Activated CD4-positive, alpha-beta T cell treated with anti-CD3 and anti-CD28 coated beads for 1 hour (primary cell): ENCODE data around the gene PVR.
"Not testable (repeated sequence)": the region's sequence is repeated elsewhere in the genome, so short reads cannot be mapped to it uniquely, and the experiment has no call there.

Experiments used
- DNase-seq: peaks from one replicate; pipeline ENCODE4 v3.0.0-alpha.2; 2020

The PVR gene, protein sequence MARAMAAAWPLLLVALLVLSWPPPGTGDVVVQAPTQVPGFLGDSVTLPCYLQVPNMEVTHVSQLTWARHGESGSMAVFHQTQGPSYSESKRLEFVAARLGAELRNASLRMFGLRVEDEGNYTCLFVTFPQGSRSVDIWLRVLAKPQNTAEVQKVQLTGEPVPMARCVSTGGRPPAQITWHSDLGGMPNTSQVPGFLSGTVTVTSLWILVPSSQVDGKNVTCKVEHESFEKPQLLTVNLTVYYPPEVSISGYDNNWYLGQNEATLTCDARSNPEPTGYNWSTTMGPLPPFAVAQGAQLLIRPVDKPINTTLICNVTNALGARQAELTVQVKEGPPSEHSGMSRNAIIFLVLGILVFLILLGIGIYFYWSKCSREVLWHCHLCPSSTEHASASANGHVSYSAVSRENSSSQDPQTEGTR

DNA sequence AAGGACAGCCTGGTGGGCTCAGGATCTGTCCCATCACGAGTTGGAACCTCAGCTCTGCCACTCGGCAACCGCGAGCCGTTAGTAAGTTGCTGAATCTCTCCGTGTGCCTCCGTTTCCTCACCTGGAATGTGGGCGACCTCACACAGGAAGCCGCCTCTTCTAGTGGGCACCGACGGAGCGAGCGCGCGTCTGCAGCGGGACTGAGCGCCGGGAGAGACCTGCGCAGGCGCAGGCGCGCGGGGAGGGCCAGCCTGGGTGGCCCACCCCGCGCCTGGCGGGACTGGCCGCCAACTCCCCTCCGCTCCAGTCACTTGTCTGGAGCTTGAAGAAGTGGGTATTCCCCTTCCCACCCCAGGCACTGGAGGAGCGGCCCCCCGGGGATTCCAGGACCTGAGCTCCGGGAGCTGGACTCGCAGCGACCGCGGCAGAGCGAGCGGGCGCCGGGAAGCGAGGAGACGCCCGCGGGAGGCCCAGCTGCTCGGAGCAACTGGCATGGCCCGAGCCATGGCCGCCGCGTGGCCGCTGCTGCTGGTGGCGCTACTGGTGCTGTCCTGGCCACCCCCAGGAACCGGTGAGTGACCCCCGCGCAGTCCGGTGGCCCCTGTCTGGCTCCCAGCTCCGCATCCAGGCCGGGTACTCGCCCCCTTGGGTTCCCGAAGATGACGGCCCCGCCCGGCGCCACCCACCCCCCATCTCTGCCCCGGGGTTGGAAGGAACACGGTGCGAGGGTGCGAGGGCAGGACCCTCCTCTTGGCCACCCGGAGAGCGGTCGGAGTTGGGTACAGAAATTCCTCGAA, at the start of gene PVR:
Gene PVR, plus strand, starts transcription at position 306 of the 797 bp plus-strand sequence. Its CDS starts 187 bp downstream, at position 493.
- DNase-seq: peak; percentile 21

DNA sequence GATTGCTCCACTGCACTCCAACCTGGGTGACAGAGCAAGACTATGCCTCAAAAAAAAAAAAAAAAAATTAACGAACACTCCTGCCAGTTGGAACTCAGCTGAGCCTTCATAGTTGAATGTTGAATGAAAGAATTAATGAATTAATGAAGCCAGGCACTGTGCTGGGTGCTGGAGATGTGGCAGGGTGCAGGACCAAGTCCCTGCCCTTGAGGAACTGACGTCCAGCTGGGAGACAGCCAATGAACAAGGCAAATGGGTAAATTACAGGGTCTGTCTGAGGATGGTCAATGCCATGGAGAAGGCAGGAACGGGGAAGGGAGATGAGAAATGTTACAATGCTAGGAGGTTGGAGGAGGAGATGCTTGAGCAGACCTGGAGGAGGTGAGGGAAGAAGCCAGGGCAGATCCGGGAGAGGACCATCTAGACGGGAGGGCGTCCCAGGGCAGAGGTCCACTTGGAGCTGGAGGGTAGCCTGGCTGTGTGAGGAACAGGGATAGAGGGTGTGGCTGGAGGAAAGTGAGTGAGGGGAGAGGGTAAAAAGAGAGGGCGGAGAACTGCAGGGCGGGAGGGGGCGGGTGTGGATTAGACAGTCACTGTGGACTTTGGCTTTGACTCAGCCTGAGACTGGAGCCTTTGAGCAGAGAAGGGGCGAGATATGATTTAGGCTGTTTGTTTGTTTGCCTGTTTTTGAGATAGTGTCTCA, 47.1 kb upstream of the PVR start:
- DNase-seq: no peak

DNA sequence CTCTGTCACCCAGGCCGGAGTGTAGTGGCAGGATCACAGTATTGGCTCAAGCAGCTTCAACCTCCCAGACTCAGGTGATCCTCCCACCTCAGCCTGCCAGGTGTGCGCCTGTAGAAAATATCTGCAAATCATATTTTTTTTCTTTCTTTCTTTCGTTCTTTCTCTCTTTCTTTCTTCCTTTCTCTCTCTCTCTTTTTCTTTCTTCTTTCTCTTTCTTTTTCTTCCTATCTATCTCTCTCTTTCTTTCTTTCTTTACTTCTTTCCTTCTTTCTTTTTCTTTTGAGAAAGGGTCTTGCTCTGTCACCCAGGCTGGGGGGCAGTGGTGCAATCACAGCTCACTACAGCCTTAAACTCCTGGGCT, 46.6 kb upstream of the PVR start:
- no peak for DNase-seq

DNA sequence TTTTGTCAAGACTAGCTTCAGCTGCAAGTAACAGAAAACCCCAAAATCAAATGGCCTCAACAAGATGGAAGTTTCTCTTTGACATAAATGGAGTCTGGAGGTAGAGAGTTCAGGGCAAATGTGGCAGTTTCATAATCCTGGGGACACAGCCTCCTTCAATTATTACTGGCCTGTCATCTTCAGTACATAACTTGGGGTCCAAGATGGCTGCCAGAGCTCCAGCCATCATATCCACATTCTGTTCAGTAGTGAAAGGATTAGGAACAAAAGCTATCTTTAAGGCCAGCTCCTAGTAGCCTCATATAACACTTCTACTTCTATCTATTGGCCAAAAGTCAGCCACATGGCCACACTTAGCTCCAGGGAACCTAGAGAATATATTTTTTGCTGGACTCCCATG, 45.4 kb upstream of the PVR start:
- DNase-seq: no peak

DNA sequence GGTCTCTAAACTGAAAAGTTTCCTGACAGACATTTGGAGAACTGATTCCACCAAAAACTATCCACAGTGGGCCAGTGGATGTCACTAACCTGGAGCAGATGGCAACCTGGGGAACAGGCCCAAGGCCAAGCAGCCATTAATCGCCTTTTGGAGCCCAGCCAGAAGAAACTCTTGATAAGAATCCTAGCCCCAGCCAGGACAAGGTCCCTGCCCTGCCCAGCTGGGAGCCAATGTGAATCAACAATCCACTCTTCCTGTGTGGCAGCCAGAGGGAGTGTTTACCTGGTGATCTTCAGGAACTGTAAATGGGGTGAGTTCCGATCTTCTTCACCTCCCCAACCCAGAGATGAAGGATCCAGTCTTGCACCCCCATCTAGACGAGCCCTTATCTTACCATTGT, 44.8 kb upstream of the PVR start:
- no peak for DNase-seq

DNA sequence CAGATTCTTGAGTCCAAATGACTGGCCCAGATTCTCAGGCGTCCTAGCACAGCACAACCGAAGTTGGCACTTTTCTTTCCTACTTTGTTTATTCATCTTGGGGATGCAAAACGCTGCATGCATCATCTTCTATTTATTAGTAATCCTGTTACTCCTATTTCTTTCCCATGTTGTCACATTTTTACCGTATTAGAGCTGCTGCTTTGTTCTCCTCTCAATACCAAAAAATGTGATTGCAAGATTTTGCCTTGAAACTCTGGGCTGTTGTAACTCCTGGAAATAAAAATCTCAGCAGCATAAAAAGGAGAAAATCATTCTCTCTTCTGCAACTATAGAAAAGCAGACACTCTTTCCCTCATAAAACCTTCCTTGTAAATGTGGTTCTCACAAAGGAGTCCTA, 43.2 kb upstream of the PVR start:
- DNase-seq: no peak

DNA sequence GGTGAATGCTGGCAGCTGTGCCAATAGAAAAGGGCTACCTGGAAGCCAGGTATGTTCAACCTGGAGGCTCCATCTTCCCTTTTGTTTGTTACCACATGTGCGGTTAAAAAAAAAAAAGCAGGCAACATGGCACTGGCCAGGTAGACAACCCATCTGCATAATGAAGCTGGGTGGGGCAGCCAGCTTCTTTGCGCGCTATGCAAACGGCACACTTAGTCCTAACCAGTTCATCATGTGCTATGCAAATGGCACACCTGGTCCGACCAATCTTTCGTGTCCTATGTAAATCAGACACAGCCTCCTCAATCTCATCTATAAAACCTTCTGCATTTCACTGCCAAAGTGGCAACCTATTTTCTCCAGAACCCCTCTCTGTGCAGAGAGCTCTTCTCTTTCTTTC, 41.6 kb upstream of the PVR start:
- no peak for DNase-seq

DNA sequence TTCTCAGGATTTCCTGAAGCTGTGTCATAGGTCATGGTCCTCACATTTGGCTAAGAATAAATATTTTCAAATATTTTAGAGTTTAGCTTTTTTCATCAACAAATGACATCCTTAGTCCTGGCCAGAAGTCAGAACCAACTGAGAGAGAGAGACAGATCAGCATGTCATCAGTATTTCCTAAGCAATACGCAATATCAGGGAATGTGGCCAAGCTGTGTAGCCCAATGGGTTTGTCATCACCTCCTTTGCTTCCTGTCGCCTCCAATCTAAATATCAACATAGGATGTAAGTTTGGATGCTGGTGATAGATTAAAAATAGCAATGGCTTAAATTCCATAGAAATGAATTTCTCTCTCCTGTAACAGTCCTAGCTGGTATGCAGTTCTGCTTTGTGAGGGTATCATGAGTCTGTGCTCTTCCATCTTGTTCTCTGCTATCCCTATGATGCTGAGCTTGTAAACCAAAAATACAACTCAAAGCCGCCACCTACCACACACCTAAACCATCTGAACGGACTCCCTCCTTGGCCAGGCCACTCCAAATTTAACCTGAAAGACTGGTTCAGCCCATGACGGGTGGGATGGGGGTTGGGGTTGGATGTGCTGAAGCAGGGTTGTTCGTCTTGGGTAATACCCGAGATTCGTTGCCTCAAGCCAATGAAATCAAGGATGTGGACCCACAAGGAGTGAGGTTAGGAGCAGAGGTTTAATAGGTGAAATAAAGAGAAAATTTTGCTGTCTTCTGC, 40.3 kb upstream of the PVR start:
- no peak for DNase-seq

DNA sequence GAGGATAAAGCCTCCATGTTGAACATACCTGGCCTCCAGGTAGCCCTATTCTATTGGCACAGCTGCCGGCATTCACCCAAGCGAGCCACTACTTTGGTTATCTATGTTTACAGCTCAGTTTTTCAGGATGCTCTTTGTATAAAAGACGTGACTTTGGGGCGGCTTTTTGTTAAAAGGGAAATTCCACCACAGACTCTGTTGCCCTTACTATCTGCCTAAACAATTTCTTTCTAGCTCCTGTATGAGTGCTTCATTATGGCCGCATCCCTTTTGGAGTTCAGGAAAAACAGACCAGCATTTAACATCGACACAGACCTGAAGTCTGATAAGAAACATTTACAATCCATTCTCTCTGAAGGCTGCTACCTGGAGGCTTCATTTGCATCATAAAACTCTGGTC, 39.5 kb upstream of the PVR start:
- no peak for DNase-seq

DNA sequence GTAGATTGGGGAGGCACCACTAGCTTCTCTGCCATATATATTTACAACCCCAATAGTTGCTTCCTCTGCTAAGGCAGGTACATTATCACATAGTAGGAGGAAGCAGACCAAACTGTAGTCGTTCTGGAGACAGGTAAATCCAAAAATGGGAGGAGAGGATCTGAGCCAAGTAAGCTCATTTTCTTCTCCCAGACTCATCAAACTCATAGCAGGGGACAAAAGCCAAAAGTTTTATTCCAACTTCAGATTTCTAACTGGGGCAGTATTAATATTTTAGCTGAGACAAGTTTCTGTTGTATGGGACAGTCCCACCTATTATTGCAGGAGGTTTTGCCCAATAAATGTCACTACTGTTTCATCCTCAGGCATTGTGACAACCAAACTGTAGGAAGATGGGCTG, 38.2 kb upstream of the PVR start:
- DNase-seq: no peak

DNA sequence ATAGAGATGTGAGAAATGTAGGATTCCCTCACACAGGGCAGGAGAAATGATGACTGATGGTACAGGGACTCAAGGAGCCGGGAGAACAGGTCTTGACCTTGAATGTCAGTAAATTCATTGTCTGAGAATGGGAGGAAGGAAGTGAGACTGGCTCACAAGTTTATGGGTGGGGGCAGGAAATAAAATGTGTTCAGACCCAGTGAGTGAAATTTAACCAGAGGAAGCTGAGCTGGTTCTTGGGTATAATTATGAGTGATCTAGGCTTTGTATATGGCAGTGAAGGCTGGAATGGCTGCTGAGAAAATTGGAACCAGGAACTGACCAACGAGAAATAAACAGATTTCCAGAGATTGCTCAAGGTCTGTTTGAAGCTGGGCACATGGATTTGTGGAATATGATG, 36.7 kb upstream of the PVR start:
- DNase-seq: no peak

DNA sequence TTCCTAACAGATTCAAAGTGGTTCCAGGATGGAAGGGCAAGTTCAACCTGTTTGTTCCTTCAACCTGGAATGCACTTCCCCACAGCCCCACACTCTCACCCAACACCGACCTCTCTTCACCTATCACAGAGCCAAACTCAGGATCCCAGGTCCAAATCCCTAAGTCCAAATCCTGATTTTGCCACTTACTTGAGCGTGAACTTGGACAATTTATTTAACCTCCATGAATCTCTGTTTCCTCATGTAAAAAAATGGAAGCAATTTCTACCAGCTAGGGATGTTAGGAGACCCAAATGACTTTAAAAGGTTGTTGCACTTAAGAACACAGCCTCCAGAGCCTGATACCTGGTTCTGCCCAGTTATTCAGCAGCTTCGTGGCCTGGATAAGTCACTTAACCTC, 35.8 kb upstream of the PVR start:
- DNase-seq: no peak

DNA sequence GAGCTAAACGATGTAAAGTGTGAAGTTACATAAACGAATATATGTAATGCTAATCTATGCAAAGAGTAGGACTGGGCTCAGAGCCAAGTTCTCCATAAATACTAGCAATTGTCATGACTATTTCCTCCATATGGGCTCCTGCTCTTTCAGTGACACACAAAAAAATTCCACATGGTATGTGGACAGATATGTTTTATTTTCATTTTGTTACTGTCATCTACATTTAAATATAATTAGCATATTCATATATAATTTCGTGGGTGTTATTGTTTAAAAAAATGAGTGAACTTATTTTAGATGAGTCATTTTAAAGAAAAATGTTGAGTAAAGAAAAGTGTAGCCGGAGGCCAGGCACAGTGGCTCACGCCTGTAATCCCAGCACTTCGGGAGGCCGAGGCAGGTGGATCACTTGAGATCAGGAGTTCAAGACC, 35.3 kb upstream of the PVR start:
- DNase-seq: no peak

DNA sequence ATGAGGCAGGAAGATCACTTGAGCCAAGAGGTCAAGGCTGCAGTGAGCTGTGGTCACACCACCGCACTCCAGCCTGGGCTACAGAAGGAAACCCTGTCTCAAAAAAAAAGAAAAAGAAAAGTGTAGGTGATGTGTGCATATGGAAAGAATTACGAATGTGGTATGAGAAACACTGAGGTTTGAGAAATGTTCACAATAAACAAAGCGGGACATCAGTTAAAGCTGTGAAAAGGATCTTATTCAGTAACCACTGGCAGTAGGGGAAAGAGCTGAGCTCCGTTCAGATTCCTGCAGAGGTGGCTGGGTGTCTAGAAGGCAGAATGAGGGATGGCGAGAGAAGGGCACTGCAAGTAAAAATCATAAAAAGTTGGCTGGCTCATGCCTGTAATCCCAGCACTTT, 34.5 kb upstream of the PVR start:
- DNase-seq: no peak

DNA sequence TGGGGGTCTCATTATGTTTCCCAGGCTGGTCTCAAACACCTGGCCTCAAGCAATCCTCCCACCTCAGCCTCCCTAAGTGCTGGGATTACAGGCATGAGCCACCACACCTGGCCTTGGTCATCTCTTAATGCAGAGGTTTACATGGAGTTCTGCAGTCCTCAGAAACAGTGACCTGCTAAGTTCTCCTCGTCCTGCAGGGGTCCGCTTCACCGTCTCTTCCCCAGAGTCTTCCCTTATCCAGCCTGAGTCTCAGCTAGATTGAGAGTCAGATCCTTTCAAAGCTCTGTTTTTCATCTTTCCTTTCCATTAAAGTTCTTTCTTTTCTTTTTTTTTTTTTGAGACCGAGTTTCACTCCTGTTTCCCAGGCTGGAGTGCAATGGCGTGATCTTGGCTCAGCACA, 33.2 kb upstream of the PVR start:
- not testable (repeated sequence) for DNase-seq

DNA sequence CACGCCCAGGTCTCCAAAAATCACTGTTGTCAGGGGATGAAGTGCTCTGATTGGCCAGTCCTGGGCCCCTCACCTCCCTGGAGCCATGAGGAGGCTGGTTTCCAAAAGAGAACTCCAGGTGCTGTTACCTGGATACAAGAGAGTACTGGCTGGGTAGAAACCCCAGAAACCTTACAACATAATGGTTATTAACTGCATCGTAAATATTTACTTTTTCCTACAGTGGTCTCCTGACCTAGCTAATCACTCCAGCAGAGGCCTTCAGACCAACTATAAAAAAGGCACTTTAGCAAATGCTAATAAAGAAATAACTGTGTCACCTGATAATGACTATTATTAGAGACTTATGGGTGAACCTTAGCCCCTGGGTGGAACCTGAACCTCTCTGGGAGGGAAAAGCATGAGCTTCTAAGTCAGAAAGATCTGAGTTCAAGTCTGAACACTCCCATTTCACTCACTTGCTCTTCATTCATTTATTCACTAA, 31.9 kb upstream of the PVR start:
- DNase-seq: no peak

DNA sequence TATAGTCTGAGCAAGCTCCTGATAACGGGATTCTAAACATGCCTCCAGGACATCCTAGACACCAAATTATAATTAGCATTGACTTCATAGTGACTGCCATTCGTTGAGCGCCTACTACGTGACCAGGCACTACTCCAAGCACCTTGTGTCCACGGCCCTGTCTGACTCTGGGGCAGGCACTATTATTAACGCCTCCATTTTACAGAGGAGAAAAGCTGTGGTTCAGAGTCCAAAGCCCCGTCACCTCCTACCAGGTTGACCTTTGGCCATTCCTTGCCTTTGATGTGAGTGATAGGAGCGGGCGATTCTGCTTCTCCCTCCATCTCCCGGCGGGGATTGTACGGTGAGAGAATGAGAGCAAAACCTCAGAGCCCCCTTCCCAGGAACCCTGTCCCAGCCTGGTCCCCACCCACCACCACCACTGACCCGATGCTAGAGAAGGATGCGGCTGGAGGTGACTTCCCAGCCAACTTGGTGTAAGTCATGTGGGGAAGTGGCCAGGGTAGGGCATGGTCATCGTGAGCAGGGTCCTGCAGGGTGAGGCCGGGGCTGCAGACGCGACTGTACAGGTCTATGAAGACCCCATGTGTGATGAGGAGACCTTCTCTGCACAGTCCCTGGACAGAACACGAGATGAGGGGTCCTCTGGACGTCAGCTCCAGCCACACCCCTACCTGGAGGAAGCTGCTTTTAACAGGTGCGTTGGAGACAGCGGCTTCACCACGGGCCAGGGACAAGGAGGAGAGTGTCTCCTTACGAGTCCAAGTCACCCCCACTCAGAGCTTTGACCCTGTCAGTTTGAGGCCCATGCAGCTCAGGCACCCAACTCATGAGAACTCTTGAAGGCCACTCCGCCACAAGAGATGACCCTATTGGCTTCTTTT, 30.2 kb upstream of the PVR start, which contains the start of gene IGSF23:
Gene IGSF23, plus strand, starts transcription at position 269 of the 884 bp plus-strand sequence. Its CDS starts 83 bp downstream, at position 352.
- no peak for DNase-seq

DNA sequence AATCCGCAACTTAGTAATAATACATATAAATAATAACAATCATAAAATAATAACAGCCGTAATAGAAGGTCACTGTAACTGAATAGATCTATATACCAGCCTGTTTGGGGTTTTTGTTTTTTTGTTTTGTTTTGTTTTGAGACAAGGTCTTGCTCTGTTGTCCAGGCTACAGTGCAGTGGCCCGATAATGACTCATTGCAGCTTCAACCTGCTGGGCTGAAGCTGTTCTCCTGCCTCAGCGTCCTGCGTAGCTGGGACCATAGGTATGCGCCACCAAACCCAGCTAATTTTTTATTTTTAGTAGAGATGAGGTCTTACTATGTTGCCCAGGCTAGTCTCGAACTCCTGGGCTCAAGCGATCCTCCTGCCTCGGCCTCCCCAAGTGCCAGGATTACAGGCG, 29.4 kb upstream of the PVR start:
- no peak for DNase-seq

DNA sequence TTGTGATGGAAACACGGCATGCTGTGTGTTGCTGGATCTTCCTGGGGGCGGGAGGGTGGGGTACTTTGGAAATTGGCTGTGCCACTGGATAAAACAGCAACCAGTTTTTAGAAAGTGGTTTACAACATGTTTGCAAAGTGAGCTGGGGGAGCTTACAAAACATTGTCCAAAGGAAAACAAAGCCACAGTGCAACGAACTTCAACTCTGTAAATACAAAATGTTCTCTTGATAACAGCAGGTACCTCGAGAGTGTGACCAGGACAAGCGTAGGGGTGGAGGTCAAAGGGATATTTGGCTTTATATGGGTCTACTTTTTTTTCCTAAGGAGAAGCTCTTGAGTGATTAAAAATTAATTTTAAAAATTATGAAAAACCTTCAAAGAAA, 27.9 kb upstream of the PVR start:
- DNase-seq: no peak

DNA sequence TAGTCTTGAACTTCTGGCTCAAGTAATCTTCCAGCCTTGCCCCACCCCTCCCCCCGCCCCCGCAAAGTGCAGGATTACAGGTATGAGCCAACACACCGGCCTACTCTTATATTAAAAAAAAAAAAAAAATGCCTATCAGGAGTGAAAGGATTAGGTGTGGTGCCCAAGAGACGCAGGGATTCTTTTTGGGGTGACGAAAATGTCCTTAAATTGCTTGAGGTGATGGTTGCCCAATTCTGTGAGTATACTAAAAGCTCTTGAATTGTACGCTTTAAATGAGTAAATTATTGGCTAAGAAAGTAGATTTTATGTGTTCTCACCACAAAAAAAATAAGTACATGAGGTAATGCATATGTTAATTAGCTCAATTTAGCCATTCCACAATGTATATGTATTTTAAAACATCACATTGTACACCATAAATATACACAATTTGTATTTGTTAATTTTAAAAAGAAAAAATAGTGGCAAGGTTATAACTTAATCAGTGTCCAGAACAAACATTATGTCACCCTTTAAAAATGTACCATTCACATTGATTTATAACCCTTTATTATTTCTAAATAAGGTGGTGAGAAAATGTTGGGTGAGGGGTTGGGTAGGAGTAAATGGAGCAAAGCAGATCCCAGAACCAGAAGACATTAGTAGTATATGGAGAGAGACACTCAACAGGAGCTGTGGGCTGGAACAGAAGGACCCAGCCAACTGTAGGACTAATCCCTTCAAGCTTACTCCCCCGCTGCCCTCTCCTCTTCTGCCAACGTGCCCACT, 26.4 kb upstream of the PVR start:
- no peak for DNase-seq
